Measurements from ENCODE around the gene NELFA.

Gene NELFA

DNA sequence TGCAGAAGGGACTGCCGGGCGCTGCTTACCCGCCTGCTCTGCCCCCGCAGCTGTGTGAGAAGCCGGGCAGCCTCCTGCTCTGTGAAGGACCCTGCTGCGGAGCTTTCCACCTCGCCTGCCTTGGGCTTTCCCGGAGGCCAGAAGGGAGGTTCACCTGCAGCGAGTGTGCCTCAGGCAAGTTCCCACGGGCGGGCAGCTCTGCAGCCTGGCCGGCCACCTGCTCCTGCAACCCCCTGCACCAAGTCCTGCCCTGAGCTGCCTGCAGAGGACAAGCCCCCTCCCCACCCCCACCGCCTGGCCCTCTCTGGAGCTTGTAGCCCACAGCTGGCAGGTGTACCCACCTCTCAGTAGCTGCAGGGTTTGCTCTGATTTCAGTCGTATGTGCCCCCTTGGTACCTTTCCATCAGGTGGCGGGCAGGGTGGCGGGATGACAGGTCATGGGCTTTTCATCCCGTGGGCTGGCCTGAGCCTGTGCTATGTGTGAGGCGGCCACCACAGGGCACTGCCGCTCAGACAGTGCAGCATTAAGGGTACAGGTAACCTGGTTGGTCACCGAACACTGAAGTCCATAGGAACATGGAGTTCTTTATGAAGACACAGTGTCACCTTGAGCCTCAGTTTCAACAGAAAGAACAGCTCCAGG, 56.6 kb downstream of the NELFA start:
- no peak for DNase-seq (ENCODE audit: low read depth)
- TF ChIP-seq, protein P1, sequence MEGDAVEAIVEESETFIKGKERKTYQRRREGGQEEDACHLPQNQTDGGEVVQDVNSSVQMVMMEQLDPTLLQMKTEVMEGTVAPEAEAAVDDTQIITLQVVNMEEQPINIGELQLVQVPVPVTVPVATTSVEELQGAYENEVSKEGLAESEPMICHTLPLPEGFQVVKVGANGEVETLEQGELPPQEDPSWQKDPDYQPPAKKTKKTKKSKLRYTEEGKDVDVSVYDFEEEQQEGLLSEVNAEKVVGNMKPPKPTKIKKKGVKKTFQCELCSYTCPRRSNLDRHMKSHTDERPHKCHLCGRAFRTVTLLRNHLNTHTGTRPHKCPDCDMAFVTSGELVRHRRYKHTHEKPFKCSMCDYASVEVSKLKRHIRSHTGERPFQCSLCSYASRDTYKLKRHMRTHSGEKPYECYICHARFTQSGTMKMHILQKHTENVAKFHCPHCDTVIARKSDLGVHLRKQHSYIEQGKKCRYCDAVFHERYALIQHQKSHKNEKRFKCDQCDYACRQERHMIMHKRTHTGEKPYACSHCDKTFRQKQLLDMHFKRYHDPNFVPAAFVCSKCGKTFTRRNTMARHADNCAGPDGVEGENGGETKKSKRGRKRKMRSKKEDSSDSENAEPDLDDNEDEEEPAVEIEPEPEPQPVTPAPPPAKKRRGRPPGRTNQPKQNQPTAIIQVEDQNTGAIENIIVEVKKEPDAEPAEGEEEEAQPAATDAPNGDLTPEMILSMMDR (conservative IDR thresholded peaks at IDR 0.05; ENCODE audit: control insufficient read depth, insufficient read depth, low read depth, low read length) = no peak
- H3K4me3 ChIP-seq (ENCODE audit: control insufficient read depth, low read depth, low read length) = no peak overlapping the region

DNA sequence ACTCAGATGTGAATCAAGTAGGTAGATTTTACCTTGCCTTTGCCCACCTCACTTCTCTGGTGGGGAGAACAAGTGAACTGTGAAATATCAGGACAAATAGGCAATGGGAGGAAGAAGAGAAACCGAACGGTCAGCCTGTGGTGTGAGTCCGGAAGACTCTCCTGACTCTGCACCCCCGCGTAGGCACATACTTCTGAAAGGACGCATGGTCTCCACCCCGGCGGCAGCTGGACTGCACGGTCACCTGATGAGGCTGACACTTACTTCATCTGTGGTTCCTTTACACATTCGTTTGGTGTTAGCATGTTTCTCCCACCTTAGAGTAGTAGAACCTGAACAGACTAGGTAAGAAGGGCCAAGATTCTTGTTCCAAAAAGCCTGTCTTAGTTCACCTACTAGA, 58.4 kb downstream of the NELFA start:
- TF ChIP-seq, protein P1 (conservative IDR thresholded peaks at IDR 0.05; ENCODE audit: control insufficient read depth, insufficient read depth, low read depth, low read length) = no peak
- DNase-seq (ENCODE audit: low read depth) = no peak
- H3K4me3 ChIP-seq (ENCODE audit: control insufficient read depth, low read depth, low read length) = no peak overlapping the region

DNA sequence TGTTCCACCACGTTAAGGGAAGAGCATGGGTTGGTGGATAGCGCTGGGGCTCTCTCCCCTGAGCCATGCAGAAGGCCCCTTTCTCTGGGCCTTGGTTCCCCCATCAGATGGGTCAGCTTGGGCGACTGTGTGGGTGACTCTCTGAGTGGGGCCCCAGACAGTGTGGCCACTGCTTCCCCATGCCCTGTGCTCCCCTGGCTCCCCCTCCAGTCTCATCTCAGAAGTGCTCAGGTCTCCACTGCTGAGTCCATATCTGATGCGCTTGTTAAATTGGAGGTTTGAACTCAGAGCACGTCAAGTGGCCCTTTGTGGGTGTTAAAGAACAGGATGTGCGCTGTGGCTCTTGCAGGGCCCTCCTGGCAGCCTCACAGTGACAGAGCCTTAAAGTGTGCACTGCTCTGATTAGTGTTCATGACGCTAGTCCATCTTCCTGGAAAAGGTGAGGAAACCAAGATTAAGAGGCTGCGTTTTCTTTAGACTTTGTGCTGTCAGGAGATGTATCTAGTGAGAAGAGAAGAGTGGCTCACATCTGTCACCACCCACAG, 59.8 kb downstream of the NELFA start:
- no peak overlapping the region for H3K4me3 ChIP-seq (ENCODE audit: control insufficient read depth, low read depth, low read length)
- TF ChIP-seq, protein P1 (conservative IDR thresholded peaks at IDR 0.05; ENCODE audit: control insufficient read depth, insufficient read depth, low read depth, low read length) = no peak
- no peak for DNase-seq (ENCODE audit: low read depth)

DNA sequence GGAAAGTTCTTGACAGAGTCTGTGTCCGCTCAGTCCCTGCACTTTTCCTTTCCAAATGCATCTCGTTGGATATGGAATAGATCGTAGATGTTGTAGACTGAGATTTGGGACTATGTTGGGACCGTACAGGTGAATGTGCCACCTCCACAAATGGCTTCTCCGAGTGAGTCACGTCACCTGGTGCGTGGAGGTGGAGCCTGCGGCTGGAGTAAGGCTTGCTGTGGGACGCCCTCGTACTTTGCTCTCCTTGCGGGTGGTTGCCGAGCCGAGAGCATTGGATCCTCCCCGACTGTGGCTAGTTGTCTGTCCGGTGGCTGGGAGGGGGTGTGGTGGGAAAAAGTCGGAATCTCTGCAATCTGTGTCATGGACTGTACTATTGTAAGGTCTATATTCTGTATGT, 60.5 kb downstream of the NELFA start:
- DNase-seq (ENCODE audit: low read depth) = no peak
- TF ChIP-seq, protein P1 (conservative IDR thresholded peaks at IDR 0.05; ENCODE audit: control insufficient read depth, insufficient read depth, low read depth, low read length) = no peak
- no peak overlapping the region for H3K4me3 ChIP-seq (ENCODE audit: control insufficient read depth, low read depth, low read length)

DNA sequence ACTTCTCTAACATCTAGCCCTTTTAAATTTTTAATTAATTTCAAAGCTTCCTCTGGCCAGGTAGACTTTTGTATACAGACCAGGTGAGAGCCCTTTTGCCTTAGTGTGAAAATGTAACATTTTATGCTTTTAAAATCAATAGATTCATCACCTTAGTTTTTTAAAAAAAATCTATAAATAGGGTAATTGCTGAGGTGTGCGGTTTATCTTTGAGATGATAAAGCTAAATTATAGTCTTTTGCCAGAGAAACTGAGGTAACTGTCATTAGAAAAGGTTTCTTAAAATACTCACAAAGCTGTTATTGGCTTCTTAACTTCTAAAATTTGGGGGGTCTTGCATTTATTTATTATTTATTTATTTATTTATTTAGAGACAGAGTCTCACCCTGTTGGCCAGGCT, 62.9 kb downstream of the NELFA start:
- TF ChIP-seq, protein P1 (conservative IDR thresholded peaks at IDR 0.05; ENCODE audit: control insufficient read depth, insufficient read depth, low read depth, low read length) = no peak
- DNase-seq (ENCODE audit: low read depth) = no peak
- H3K4me3 ChIP-seq (ENCODE audit: control insufficient read depth, low read depth, low read length) = no peak overlapping the region

DNA sequence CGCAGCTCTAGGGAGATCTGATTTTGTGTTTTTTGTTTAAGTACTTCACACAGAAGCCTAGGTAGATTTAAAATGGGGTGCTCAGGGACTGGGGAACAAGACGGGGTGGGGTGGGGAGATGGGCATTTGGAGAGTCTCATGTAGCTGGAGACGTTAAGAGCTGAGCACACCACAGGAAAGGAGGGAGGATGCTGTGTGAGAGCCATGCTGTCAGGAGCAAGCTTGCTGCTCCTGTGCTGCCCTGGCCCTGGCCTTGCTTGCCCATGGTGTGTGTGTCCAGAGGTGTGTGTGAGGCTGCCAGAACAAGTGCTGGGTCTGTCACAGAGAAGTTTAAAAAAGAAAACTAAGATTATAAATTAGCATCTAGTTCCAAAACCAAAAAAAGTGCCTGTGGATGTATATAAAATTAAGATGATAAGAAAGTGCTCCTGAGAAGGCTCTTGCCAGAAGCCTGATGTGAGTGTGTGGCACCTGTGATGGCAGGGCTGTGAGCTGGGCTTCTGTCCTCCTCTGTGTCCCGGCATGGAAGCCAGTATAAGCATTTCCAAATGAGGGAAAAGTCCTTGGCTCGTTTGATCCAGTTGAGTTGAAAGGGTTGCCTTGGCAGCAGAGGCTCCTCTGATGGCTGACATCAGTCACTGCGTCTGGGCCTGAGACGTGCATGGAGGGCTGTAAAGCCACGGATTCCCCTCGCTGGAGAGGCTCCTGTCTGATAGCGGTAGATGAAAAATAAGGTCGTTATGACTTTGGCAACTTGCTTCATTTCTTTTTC, 63.5 kb downstream of the NELFA start:
- H3K4me3 ChIP-seq (ENCODE audit: control insufficient read depth, low read depth, low read length) = no peak overlapping the region
- TF ChIP-seq, protein P1 (conservative IDR thresholded peaks at IDR 0.05; ENCODE audit: control insufficient read depth, insufficient read depth, low read depth, low read length) = no peak
- DNase-seq (ENCODE audit: low read depth) = no peak

Data from fibroblast of mammary gland (primary cell).